Measurements from ENCODE around the gene SERP1.

GRCh38 chr3:150508401-150508800, 37.9 kb downstream of the SERP1 start:
- no peak for TF ChIP-seq CTCF (IDR thresholded peaks at IDR 0.05; ENCODE audit: low read depth, low read length)
- no peak for TF ChIP-seq EZH2phosphoT487 (IDR thresholded peaks at IDR 0.05; ENCODE audit: low read depth)
